HG03460 (cell line): Measurements from ENCODE around the gene SSTR1.
"Not testable (repeated sequence)": the region's sequence is repeated elsewhere in the genome, so short reads cannot be mapped to it uniquely, and the experiment has no call there.

Experiments used
- ATAC-seq: cut with Tn5 transposase; IDR thresholded peaks from one replicate; pipeline ENCODE4 v1.9.1; 2021; ENCODE audit not compliant: unreplicated experiment

The SSTR1 gene

GRCh38 chr14:38207736-38208617, at the start of gene SSTR1:
SSTR1 (plus strand) TSS chr14:38207904; CDS start chr14:38209390, 1,486 bp downstream.
- no peak for ATAC-seq

- no peak for ATAC-seq
Observed at GRCh38 chr14:38158468-38158867, 49.2 kb upstream of the SSTR1 start.

GRCh38 chr14:38168416-38168815, 39.3 kb upstream of the SSTR1 start:
- no peak for ATAC-seq

GRCh38 chr14:38171197-38171596, 36.5 kb upstream of the SSTR1 start:
- ATAC-seq = no peak

- ATAC-seq = no peak
Observed at GRCh38 chr14:38174711-38175110, 33.0 kb upstream of the SSTR1 start.

- ATAC-seq = no peak
Observed at GRCh38 chr14:38175658-38176057, 32.0 kb upstream of the SSTR1 start.

- ATAC-seq = no peak
Observed at GRCh38 chr14:38176379-38176778, 31.3 kb upstream of the SSTR1 start.

GRCh38 chr14:38184132-38184531, 23.6 kb upstream of the SSTR1 start:
- no peak for ATAC-seq

GRCh38 chr14:38185671-38186070, 22.0 kb upstream of the SSTR1 start:
- ATAC-seq = no peak

- no peak for ATAC-seq
Observed at GRCh38 chr14:38186216-38186615, 21.5 kb upstream of the SSTR1 start.

- no peak for ATAC-seq
Observed at GRCh38 chr14:38187528-38187927, 20.2 kb upstream of the SSTR1 start.

- no peak for ATAC-seq
Observed at GRCh38 chr14:38189930-38190726, 17.6 kb upstream of the SSTR1 start.

GRCh38 chr14:38190846-38191245, 16.9 kb upstream of the SSTR1 start:
- ATAC-seq = not testable (repeated sequence)

GRCh38 chr14:38191491-38191890, 16.2 kb upstream of the SSTR1 start:
- ATAC-seq = not testable (repeated sequence)

- ATAC-seq = no peak
Observed at GRCh38 chr14:38197001-38197783, 10.5 kb upstream of the SSTR1 start.

GRCh38 chr14:38197784-38198335, 9.8 kb upstream of the SSTR1 start:
- ATAC-seq = no peak

GRCh38 chr14:38198425-38198824, 9.3 kb upstream of the SSTR1 start:
- ATAC-seq = no peak

GRCh38 chr14:38199076-38199475, 8.6 kb upstream of the SSTR1 start:
- ATAC-seq = no peak

- ATAC-seq = no peak
Observed at GRCh38 chr14:38199739-38200138, 8.0 kb upstream of the SSTR1 start.

GRCh38 chr14:38201137-38201828, 6.4 kb upstream of the SSTR1 start:
- no peak for ATAC-seq
